ENCODE results near the gene CSGALNACT2. TPM values are rescaled to one million over a fixed set of nuclear protein-coding genes. Genes with fewer than 3 reads are reported as not detected.

CSGALNACT2 gene
- total RNA-seq, 1 experiment from 2014 or later = 10.2 TPM

DNA sequence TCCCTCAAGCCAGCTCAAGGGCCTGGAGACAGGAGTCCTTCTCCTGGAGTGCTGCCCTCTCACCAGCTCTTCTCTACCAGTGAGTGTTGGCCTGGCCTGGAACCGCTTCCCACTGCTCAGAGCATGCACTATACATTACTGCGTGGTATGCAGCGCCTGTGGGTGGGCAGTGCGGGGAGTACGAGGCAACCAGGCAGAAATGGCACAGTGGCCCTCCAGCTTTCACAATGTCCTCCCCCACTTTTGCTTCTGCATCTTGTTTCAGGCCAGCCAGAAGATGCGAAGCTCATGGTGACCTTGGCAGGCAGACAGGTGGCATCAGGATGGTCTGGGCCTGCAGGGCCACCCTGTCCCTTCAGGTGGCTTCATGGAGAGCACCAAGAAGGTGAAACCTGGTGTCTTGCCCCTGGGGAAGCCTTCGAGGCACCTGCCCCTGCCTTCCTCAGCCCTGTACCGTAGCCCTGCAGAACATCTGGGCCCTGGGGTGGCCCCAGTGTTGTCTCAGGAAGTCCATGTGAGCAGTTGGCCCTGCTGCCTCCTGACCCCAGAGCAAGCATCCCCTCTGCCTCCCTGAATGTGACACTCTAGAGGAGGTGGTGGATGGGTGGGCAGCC lies 92.8 kb downstream of the CSGALNACT2 start:
- Histone ChIP-seq H3K36me3 (no peaks in the 10 kb centered on the region), H3K4me3 (no peak overlapping the region), H3K27me3 (no peaks in the 10 kb centered on the region), H3K9me3 (no peaks in the 10 kb centered on the region)
- DNase-seq = no peak

DNA sequence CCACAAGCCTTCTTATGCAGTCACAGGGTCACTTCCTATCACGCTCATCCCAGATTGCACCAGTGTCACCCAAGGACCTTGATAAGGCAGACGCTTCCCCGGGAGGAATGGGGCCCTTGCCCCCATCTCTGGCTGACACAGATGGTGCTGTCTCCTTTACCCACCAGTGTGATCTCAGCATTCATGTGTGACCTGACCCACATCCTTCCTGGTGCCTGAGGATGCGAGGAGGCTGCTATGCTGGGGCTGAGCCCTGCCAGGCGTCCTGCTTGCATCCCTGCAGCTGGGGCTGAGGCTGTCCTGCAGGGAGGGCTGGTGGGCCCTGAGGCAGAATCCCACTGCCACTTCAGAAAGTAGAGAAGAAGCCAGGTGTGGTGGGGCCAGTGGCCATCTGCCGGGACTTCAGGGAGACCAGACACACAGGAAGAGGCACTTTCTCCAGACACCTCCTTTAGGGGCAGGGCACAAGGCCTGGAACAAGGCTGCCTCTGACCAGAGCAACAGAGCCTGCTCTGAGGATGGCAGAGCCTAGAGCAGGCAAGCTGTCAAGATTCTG lies 93.4 kb downstream of the CSGALNACT2 start:
- Histone ChIP-seq H3K27me3 (no peaks in the 10 kb centered on the region), H3K9me3 (no peaks in the 10 kb centered on the region), H3K4me3 (no peak overlapping the region), H3K36me3 (no peaks in the 10 kb centered on the region)
- no peak for DNase-seq

DNA sequence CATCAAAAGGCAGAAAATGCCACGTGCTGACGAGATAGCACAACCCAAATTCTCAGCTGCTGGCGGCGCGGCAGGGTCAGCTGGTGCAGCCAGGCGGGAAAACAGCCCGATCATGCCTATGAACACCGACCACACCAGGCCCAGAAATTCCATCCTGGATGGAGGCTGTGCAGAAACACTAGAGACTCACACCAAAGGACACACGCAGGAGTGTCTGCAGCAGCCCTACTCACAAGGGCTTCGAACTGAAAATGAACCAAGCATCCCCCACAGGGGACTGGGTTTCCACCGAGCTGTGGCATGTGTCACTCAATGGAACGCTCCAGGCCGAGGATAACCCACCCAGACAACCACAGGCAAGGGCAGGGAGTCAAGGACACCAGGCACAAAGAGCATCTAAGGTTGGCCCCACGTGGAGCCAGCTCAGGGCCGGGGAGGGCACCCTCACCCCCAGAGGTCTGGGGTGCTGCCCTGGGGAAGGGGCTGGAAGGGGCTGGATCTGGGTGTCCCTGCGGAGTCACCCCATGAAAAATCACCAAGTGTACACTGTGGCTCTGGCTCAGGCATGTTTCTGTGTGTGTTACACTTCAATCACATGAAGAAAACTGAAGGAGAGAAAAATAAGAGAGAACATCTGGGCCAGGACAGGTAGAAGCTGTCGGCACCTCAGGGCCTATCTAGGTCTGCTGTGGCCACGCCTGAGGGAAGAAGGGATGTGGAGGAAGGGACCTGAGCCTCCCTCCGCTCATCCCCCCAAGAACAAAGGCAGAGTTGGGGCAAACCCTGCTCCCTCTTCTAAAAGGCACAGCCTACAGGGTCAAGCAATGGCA lies 95.6 kb downstream of the CSGALNACT2 start:
- no peak for DNase-seq
- H3K9me3 ChIP-seq = no peaks in the 10 kb centered on the region
- H3K36me3 ChIP-seq = no peaks in the 10 kb centered on the region
- H3K4me3 ChIP-seq = no peak overlapping the region
- no peaks in the 10 kb centered on the region for H3K27me3 ChIP-seq

DNA sequence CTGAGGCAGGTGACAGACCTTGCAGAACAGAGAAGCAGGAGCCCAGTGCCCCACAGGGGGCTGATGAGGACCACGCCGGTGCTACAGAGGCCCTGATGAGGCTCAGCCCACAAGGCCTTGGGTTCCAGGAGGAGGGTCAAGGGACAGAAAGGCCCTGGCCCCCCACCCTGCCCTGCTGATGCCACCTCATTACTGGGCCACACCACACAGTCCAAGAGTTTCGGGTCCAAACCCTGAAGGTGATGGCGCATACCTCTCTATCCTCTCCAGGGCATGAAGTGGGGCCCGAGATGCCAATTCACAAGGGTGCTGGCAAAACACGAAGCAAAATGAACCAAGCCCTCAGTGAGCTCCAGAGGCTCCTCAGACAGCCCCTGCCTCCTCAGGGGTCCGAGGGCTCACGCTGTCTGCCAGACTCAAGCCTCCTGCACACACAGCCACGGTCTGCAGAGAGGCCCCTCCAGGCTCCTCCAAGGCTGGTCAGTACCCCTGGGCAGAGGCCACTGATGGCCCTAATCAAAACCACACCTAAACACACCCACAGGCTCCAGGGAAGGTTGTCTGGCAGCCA lies 96.3 kb downstream of the CSGALNACT2 start:
- no peak for DNase-seq
- Histone ChIP-seq H3K27me3 (no peaks in the 10 kb centered on the region), H3K9me3 (no peaks in the 10 kb centered on the region), H3K4me3 (no peak overlapping the region), H3K36me3 (no peaks in the 10 kb centered on the region)

Other genes starting within 250 kb of the CSGALNACT2 start
- not detected in 2 replicates for gene RET, start 61.4 kb upstream of the CSGALNACT2 start, total RNA-seq (2014; rRNA removed; shearing (Covaris generic); ENCODE audit: low replicate concordance)
- gene RASGEF1A, start 128.6 kb downstream of the CSGALNACT2 start, total RNA-seq (2014; rRNA removed; shearing (Covaris generic); ENCODE audit: low replicate concordance) = 0.30 TPM in 1 of 2 replicates, not detected in the other
- not detected in 2 replicates for gene FXYD4, start 233.2 kb downstream of the CSGALNACT2 start, total RNA-seq (2014; rRNA removed; shearing (Covaris generic); ENCODE audit: low replicate concordance)